Stimulated activated CD4-positive, alpha-beta T cell treated with anti-CD3 and anti-CD28 coated beads, Interleukin-4, amount 100 ng/mL, for 48 hours (primary cell): ENCODE data around the gene MCU.
"Not testable (repeated sequence)": the region's sequence is repeated elsewhere in the genome, so short reads cannot be mapped to it uniquely, and the experiment has no call there.

Experiments used
- DNase-seq, 2 donors: peaks; one replicate each; pipeline ENCODE4 v3.0.0-alpha.2; 2020; ENCODE audit warnings: low read depth in 2 of 2

MCU gene

DNA sequence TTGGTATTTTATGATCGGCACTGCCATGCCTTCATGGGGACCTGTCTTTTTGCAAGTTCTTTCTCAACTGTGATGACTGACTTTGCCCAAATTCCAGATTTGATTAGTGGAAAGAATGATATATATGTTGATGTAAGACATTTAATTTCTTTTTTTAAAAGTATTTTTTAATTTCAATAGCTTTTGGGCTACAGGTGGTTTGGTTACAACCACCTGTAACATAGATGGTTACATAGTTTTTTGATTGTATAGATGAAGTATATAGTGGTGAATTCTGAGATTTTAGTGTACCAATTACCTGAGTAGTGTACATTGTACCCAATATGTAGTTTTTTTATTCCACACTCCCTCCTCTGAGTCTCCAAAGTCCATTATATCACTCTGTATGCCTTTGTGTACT, 69.6 kb downstream of the MCU start:
- no peak for DNase-seq

DNA sequence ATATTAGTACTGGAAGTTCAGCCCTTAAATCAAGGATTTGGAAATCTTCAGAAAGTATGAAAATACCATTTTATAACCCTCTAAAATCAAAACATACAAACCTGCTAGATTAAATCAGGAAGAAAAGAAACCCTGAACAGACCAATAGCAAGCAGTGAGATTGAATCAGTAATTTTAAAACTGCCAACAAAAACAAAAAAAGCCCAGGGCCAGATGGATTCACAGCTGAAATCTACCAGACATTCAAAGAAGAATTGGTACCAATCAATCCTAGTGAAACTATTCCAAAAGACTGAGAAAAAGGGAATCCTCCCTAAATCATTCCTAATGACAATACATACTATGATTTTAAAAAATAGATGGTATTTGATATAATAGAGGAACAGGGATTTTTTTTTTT, 70.1 kb downstream of the MCU start:
- no peak for DNase-seq

- no peak for DNase-seq
These were observed 71.3 kb downstream of the MCU start for GRCh38 chr10:72763201-72763600.

- no peak for DNase-seq
These were observed 72.2 kb downstream of the MCU start for GRCh38 chr10:72764151-72764550.

- no peak for DNase-seq
These were observed 73.3 kb downstream of the MCU start for GRCh38 chr10:72765051-72765745.

GRCh38 chr10:72771195-72771594, 79.3 kb downstream of the MCU start:
- DNase-seq = not testable (repeated sequence)

- DNase-seq = no peak
These were observed 80.1 kb downstream of the MCU start for GRCh38 chr10:72772031-72772430.

- no peak for DNase-seq
These were observed 87.9 kb downstream of the MCU start for GRCh38 chr10:72779874-72780273.

DNA sequence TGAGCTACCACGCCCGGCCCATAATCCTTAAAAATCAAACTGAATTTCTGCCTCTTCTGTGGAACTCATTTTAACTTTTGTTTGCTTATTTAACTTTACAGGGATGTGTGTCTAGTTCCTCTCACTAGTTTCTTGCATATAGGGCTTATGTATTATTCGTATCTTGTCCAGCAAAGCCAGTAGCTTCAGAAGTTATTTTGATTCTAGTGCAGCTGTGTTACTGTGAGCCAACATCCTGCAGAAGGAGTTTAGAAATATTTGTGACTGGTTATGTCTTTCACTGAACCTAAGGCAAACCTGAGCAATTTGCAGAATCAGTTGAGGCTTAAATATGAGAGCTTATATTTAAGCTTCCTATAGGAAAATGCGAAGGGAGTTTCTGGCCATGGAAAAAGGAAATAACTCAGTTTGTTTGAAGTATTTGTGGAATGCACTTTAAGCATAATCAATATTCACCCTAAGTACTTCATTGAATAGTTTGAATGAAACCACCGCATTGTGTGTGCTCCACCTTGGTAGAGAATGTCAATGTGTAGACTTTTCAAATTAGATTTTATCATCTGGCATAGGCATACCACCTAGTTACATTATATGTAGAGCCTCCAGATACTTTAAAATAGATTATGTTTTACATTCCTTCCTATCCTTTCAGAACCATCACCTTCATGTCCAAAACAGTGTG, 90.8 kb downstream of the MCU start:
- DNase-seq = no peak

- DNase-seq = no peak
These were observed 91.5 kb downstream of the MCU start for GRCh38 chr10:72783410-72783833.

DNA sequence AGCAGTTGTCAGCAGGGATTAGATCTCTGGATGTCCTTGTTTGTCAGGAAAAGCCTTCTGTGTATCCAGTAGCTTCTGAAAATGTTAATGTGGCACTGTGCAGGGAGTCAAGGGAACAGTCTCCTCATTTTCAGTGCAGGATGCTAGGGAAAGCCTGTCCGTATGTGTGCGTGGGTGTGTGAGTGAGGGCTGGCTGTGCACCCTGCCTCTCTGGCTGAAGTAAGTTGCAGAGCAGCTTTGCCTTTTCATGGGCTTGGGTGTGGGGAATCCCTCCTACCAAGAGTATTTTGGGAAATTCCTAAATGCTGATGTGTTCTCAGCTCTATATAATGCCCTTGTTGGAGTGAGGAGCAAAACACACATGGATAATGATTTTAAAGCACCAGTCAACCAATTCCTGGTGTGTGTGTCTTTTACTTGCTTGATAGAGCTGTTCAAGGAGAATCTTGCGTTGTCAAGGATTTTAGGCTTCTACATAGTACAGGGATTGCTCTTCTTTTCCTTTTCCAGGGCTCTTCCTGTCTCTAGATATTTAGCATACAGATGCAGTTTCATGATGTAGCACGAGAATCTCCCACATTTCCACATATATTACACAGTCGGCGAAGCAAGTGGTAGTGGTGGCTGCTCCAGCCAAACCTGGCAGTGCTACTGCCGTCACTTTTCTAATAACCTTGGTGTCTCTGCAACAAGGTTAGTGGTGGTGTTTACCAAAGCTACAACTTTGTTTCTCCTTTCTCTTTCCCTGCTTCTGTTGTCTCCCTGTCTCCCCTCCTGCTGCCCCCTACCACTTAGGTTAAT, 92.8 kb downstream of the MCU start:
- DNase-seq = no peak

GRCh38 chr10:72785409-72785808, 93.5 kb downstream of the MCU start:
- no peak for DNase-seq

GRCh38 chr10:72790216-72790990, 98.5 kb downstream of the MCU start:
- DNase-seq = no peak

DNA sequence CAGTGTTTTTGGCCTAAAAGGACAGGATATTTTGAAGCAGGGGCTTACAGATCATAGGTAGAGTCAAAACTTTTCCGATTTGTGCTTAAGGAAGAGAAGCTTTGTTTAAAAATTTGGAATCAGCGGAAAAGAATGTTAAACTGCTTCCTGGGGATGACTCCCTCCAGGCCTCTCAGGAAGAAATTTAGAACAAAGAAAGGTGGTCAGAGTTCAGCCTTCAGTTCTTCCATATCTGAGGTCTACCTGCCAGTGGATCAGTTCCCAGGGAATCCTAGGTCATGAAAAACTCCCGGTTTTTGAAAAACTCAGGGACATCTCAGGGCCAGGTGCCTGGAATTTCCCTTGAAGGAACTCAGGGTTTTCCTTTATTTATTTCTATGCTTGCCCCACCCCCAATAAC, 100.3 kb downstream of the MCU start:
- DNase-seq = no peak

GRCh38 chr10:72793752-72794151, 101.8 kb downstream of the MCU start:
- DNase-seq = no peak

GRCh38 chr10:72794260-72794659, 102.3 kb downstream of the MCU start:
- no peak for DNase-seq

DNA sequence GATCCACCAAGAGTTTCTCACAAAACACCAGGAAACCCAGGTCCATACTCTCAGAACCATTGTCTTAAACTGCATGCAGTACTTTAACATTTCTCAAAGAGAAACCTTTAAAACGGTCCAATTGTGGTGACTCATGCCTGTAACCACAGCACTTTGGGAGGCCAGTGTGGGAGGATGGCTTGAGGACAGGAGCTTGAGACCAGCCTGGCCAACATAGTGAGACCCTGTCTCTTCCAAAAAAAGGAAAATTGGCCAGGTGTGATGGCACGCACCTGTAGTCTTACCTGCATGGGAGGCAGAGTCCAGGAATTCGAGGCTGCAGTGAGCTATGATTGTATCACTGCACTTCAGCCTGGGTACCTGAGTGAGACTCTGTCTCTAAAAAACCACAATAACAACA, 104.1 kb downstream of the MCU start:
- no peak for DNase-seq

DNA sequence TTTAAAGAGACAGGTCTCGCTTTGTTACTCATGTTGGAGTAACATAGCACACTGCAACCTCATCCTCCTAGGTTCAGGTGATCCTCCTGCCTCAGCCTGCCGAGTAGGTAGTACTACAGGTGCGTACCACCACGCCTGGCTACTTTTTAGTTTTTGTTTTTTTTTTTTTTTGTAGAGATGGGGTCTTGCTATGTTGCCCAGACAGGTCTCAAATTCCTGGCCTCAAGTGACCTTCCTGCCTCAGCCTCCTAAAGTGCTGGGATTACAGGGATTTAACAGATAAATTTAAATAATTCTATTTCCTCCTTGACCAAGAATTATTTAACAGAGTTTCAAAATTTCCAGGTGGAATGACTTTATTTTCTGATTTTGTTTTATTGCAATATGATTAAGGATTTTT, 104.6 kb downstream of the MCU start:
- no peak for DNase-seq

DNA sequence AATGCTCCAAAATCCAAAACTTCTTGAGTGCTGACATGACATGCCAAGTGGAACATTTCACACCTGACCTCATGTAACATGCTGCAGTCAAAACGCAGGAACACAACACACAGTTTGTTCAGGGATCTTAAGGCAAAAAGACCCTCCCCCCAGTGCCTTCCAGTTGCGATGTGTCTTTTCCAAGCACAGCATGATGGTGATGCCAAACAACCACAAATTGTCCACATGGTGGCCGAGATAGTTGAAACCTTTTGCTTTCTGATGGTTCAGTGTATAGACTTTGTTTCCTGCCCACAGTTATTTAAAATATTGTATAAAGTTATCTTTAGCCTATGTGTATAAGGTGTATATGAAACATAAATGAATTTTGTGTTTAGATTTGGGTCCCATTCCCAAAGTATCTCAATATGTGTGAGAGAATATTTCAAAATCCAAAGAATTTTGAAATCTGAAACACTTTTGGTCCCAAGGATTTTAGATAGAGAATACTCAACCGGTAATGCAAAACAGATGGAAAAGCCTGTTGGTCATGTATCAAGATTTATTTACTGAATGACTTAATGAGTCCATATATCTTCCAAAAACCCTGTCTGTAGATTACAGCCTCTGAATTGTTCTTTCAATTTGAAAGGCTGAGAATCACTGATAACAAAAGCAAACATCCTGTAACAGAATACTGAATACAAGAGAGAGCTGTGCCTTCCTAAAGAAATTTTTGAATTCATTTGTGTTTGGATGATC, 108.2 kb downstream of the MCU start:
- DNase-seq = no peak

DNA sequence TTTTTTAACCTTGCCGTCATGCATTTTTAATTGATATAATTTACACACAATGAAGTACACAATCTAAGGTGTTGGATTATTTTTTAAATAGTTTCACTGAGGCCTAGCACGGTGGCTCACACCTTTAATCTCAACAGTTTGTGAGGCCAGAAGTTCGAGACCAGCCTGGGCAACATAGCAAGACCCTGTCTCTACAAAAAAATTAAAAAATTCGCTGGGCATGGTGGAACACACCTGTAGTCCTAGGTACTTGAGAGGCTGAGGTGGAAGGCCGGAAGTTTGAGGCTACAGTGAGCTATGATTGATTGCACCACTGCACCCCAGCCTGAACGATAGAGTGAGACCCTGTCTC, 108.8 kb downstream of the MCU start:
- DNase-seq = no peak

GRCh38 chr10:72801263-72801868, 109.4 kb downstream of the MCU start:
- DNase-seq = no peak
